HEK293T (cell line): ENCODE data around the gene ADGRL3.

Experiments
- CTCF ChIA-PET: fragments of 350-600 bp; formaldehyde crosslinking; extraction: SDS; loops from one replicate; lab custom pipeline; 2021; ENCODE audit warnings: antibody characterized with exemption, inconsistent platforms; lab: Yijun Ruan, JAX
- POLR2A ChIA-PET: fragments of 350-600 bp; formaldehyde crosslinking; extraction: SDS; loops from one replicate; lab custom pipeline; 2020; ENCODE audit warnings: antibody characterized with exemption, inconsistent platforms; lab: Yijun Ruan, JAX
- DNase-seq: peaks from one replicate; pipeline ENCODE4 v3.0.0; 2012; ENCODE audit warnings: mixed read lengths; ENCODE audit errors: extremely low spot score
- ARNT ChIP-seq: fragments of 450-650 bp; IDR thresholded peaks from 2 replicates; pipeline ENCODE4 v1.6.1; 2017; ENCODE audit warnings: mild to moderate bottlenecking
- BHLHE40 ChIP-seq: fragments of 450-650 bp; IDR thresholded peaks from 2 replicates; pipeline ENCODE4 v1.6.1; 2016; ENCODE audit warnings: mild to moderate bottlenecking, moderate library complexity, borderline replicate concordance
- CTBP1 ChIP-seq: fragments of 450-650 bp; IDR thresholded peaks from 2 replicates; pipeline ENCODE4 v1.6.1; 2016; ENCODE audit warnings: borderline replicate concordance
- ELF4 ChIP-seq: fragments of 450-650 bp; IDR thresholded peaks from 2 replicates; pipeline ENCODE4 v1.6.1; 2017; ENCODE audit warnings: antibody characterized with exemption
- FOXA1 ChIP-seq: fragments of 450-650 bp; IDR thresholded peaks from 2 replicates; pipeline ENCODE4 v1.6.1; 2016; ENCODE audit warnings: mild to moderate bottlenecking
- FOXK2 ChIP-seq: fragments of 450-650 bp; IDR thresholded peaks from 2 replicates; pipeline ENCODE4 v1.6.1; 2016; ENCODE audit warnings: mild to moderate bottlenecking
- FOXM1 ChIP-seq: fragments of 450-650 bp; IDR thresholded peaks from 2 replicates; pipeline ENCODE4 v1.6.1; 2017; ENCODE audit warnings: mild to moderate bottlenecking, borderline replicate concordance
- HDGF ChIP-seq: fragments of 450-650 bp; IDR thresholded peaks from 2 replicates; pipeline ENCODE4 v1.6.1; 2017; ENCODE audit warnings: antibody characterized with exemption, borderline replicate concordance
- L3MBTL2 ChIP-seq: fragments of 450-650 bp; conservative IDR thresholded peaks from 2 replicates; pipeline ENCODE4 v1.6.1; 2016; ENCODE audit warnings: mild to moderate bottlenecking
- LEF1 ChIP-seq: fragments of 450-650 bp; IDR thresholded peaks from 2 replicates; pipeline ENCODE4 v1.6.1; 2017; ENCODE audit warnings: mild to moderate bottlenecking, borderline replicate concordance
- NFRKB ChIP-seq: fragments of 450-650 bp; IDR thresholded peaks from 2 replicates; pipeline ENCODE4 v1.6.1; 2016; ENCODE audit warnings: mild to moderate bottlenecking, moderate library complexity
- PKNOX1 ChIP-seq: fragments of 450-650 bp; IDR thresholded peaks from 2 replicates; pipeline ENCODE4 v1.6.1; 2016
- SP1 ChIP-seq: fragments of 450-650 bp; IDR thresholded peaks from 2 replicates; pipeline ENCODE4 v1.6.1; 2017
- SUZ12 ChIP-seq: fragments of 450-650 bp; IDR thresholded peaks from 2 replicates; pipeline ENCODE4 v1.6.1; 2016; ENCODE audit warnings: mild to moderate bottlenecking
- TARDBP ChIP-seq: fragments of 450-650 bp; IDR thresholded peaks from 2 replicates; pipeline ENCODE4 v1.6.1; 2016
- ZNF384 ChIP-seq: fragments of 450-650 bp; IDR thresholded peaks from 2 replicates; pipeline ENCODE4 v1.6.1; 2016

The ADGRL3 gene

GRCh38 chr4:61489927-61490326 is 289.8 kb downstream of the ADGRL3 start:
- CTCF ChIA-PET, result no interaction called here
- POLR2A ChIA-PET, result no interaction called here
- no peak for DNase-seq
- TF ChIP-seq L3MBTL2 (no peak), BHLHE40 (no peak), SP1 (no peak), PKNOX1 (no peak), ELF4 (no peak), FOXK2 (no peak)

GRCh38 chr4:61493041-61493440 is 292.9 kb downstream of the ADGRL3 start:
- CTCF ChIA-PET, result no interaction called here
- POLR2A ChIA-PET, result no interaction called here
- TF ChIP-seq PKNOX1 (no peak), FOXK2 (no peak), ARNT (no peak), BHLHE40 (no peak), ZNF384 (no peak), FOXA1 (no peak), SUZ12 (no peak), LEF1 (no peak), SP1 (no peak), CTBP1 (no peak), FOXM1 (no peak), NFRKB (no peak), ELF4 (no peak), HDGF (no peak), L3MBTL2 (no peak), TARDBP (no peak)
- no peak for DNase-seq

- ChIA-PET CTCF (no interaction called here), POLR2A (no interaction called here)
- DNase-seq, result no peak
Measured at GRCh38 chr4:61493470-61493869, 293.3 kb downstream of the ADGRL3 start.

GRCh38 chr4:61500883-61501282 is 300.8 kb downstream of the ADGRL3 start:
- ChIA-PET CTCF (interaction anchor here (0.7 kb wide), 1 partner anchor 317 kb away, joined by 3 read pairs; no protein-coding TSS in a partner anchor), POLR2A (no interaction called here)
- no peak for TF ChIP-seq FOXM1
- no peak for TF ChIP-seq FOXA1
- no peak for TF ChIP-seq ELF4
- no peak for DNase-seq

More at GRCh38 chr4:61493470-61493869, 293.3 kb downstream of the ADGRL3 start:
- TF ChIP-seq ZNF384 (no peak), FOXM1 (no peak), BHLHE40 (no peak), HDGF (no peak), TARDBP (no peak), PKNOX1 (no peak), FOXK2 (no peak), FOXA1 (no peak), ARNT (no peak), NFRKB (no peak), L3MBTL2 (no peak), SUZ12 (no peak), SP1 (no peak)

GRCh38 chr4:61501812-61502211 is 301.7 kb downstream of the ADGRL3 start:
- no peak for DNase-seq
- ChIA-PET CTCF (interaction anchor here (0.7 kb wide), 1 partner anchor 750 kb away, joined by 3 read pairs; no protein-coding TSS in a partner anchor), POLR2A (no interaction called here)
- no peak for TF ChIP-seq SP1
- no peak for TF ChIP-seq FOXA1
- no peak for TF ChIP-seq FOXK2
- TF ChIP-seq NFRKB, result no peak
- no peak for TF ChIP-seq ZNF384
- no peak for TF ChIP-seq LEF1
- TF ChIP-seq BHLHE40, result no peak
- TF ChIP-seq HDGF, result no peak
- no peak for TF ChIP-seq TARDBP
- no peak for TF ChIP-seq FOXM1
- no peak for TF ChIP-seq L3MBTL2
- no peak for TF ChIP-seq ELF4
- TF ChIP-seq SUZ12, result no peak

GRCh38 chr4:61505773-61506685 is 305.9 kb downstream of the ADGRL3 start:
- no peak for DNase-seq
- ChIA-PET CTCF (no interaction called here), POLR2A (no interaction called here)
- TF ChIP-seq PKNOX1, result peak; percentile 66
- no peak for TF ChIP-seq ELF4
